HFFc6 (cell line): Measurements from ENCODE around the gene BATF. TPM values are rescaled to one million over a fixed set of nuclear protein-coding genes. Genes with fewer than 3 reads are reported as not detected.
A peak's percentile ranks its signal among the peaks of the same experiment; 100 is the strongest.

ENCODE experiments used
- DNase-seq: peaks from one replicate; pipeline ENCODE4 v3.0.0-alpha.2; 2018
- H3K27ac Mint-ChIP-seq: 2 replicates; pipeline ENCODE4 v1.8.0; 2020; ENCODE audit warnings: mild to moderate bottlenecking, mixed read lengths
- H3K27me3 Mint-ChIP-seq: 2 replicates; pipeline ENCODE4 v1.8.0; 2021; ENCODE audit warnings: mild to moderate bottlenecking, moderate library complexity, mixed read lengths; ENCODE audit not compliant: insufficient read depth
- H3K36me3 Mint-ChIP-seq: 2 replicates; pipeline ENCODE4 v1.8.0; 2021; ENCODE audit warnings: low read depth, mixed read lengths
- H3K4me1 Mint-ChIP-seq: 2 replicates; pipeline ENCODE4 v1.8.0; 2020; ENCODE audit warnings: low read depth, mixed read lengths
- H3K4me3 Mint-ChIP-seq: 2 replicates; pipeline ENCODE4 v1.8.0; 2020; ENCODE audit warnings: mild to moderate bottlenecking, moderate library complexity, mixed read lengths
- H3K9me3 Mint-ChIP-seq: 2 replicates; pipeline ENCODE4 v1.8.0; 2020; ENCODE audit warnings: mild to moderate bottlenecking, mixed read lengths
- CTCF ChIP-seq: fragments of 200-600 bp; sonication (generic); IDR thresholded peaks from 2 replicates; pipeline ENCODE4 v1.5.0; 2021; ENCODE audit warnings: antibody characterized with exemption, mild to moderate bottlenecking
- total RNA-seq, 6 experiments: library from RNA; stranded (reverse); fragmentation: NEBNext Ultra II Directional; extraction: Animal tissue kit (Norgen Biotek cat#: 25700); gene quantifications; 2 replicates in 1 of 6; 3 replicates in 5 of 6; pipeline ENCODE4 v1.2.3, GENCODE V29; 2021

Gene BATF
- total RNA-seq, 6 experiments from 2014 or later, result not detected

- peak; percentile 37 for DNase-seq
- H3K4me3 Mint-ChIP-seq, result peak overlapping the region; percentile 18; the same call in 1 of the 2 replicates
- peak overlapping the region; percentile 8; the same call in 1 of the 2 replicates for H3K27ac Mint-ChIP-seq
- H3K4me1 Mint-ChIP-seq, result peaks cover 37% of the 10 kb centered on the region
- H3K27me3 Mint-ChIP-seq, result peaks cover 21% of the 10 kb centered on the region
- no peak for TF ChIP-seq CTCF
- no peaks in the 10 kb centered on the region for H3K9me3 Mint-ChIP-seq
- H3K36me3 Mint-ChIP-seq, result no peaks in the 10 kb centered on the region
Observed at GRCh38 chr14:75519826-75520728, 2.2 kb upstream of the BATF start.

- no peak overlapping the region for H3K27ac Mint-ChIP-seq
- no peaks in the 10 kb centered on the region for H3K9me3 Mint-ChIP-seq
Observed at GRCh38 chr14:75520852-75521251, 1.4 kb upstream of the BATF start.

GRCh38 chr14:75521415-75522199 lies 662 bp upstream of the BATF start:
- no peak for DNase-seq
- TF ChIP-seq CTCF, result no peak
- H3K36me3 Mint-ChIP-seq, result no peaks in the 10 kb centered on the region
- H3K27me3 Mint-ChIP-seq, result peaks cover 13% of the 10 kb centered on the region
- H3K9me3 Mint-ChIP-seq, result no peaks in the 10 kb centered on the region
- H3K27ac Mint-ChIP-seq, result no peak overlapping the region
- peaks cover 26% of the 10 kb centered on the region for H3K4me1 Mint-ChIP-seq
- no peak overlapping the region for H3K4me3 Mint-ChIP-seq

More at GRCh38 chr14:75520852-75521251, 1.4 kb upstream of the BATF start:
- Mint-ChIP-seq H3K27me3 (peaks cover 15% of the 10 kb centered on the region), H3K4me1 (peaks cover 29% of the 10 kb centered on the region), H3K36me3 (no peaks in the 10 kb centered on the region), H3K4me3 (no peak overlapping the region)
- DNase-seq, result no peak
- TF ChIP-seq CTCF, result no peak

- no peak for TF ChIP-seq CTCF
- Mint-ChIP-seq H3K9me3 (no peaks in the 10 kb centered on the region), H3K27ac (no peak overlapping the region), H3K4me1 (peaks cover 26% of the 10 kb centered on the region), H3K36me3 (no peaks in the 10 kb centered on the region), H3K27me3 (peaks cover 9% of the 10 kb centered on the region), H3K4me3 (no peak overlapping the region)
- no peak for DNase-seq
Observed at GRCh38 chr14:75522983-75523318, 682 bp downstream of the BATF start.

- H3K4me1 Mint-ChIP-seq, result peaks cover 26% of the 10 kb centered on the region
- TF ChIP-seq CTCF, result no peak
- H3K27me3 Mint-ChIP-seq, result peaks cover 9% of the 10 kb centered on the region
- no peak for DNase-seq
- H3K9me3 Mint-ChIP-seq, result no peaks in the 10 kb centered on the region
- no peak overlapping the region for H3K4me3 Mint-ChIP-seq
- H3K27ac Mint-ChIP-seq, result no peak overlapping the region
- H3K36me3 Mint-ChIP-seq, result no peaks in the 10 kb centered on the region
Observed at GRCh38 chr14:75523771-75524171, 1.5 kb downstream of the BATF start.
